Common myeloid progenitor, CD34-positive (primary cell): ENCODE results near the gene PAN3.
A peak's percentile ranks its signal among the peaks of the same experiment; 100 is the strongest.

ENCODE experiments used
- CTCF ChIA-PET: fragments of 350-600 bp; sonication (Branson Sonifier 250); formaldehyde crosslinking; loops from one replicate; lab custom pipeline; 2021; ENCODE audit warnings: antibody characterized with exemption; lab: Charles Lee
- POLR2A ChIA-PET: fragments of 350-600 bp; sonication (Branson Sonifier 250); formaldehyde crosslinking; loops from one replicate; lab custom pipeline; 2021; ENCODE audit warnings: antibody characterized with exemption; lab: Charles Lee
- DNase-seq, 3 donors: peaks; one replicate each; pipeline versions ENCODE4 v3.0.0 to v3.0.0-alpha.2; 2013
- H3K27ac ChIP-seq, 2 experiments: 1 replicate in 1 of 2; 2 replicates in 1 of 2; pipeline ENCODE4 v1.7.0; 2013; ENCODE audit warnings: inconsistent platforms in 2 of 2, low read length in 2 of 2, mild to moderate bottlenecking in 2 of 2, low read depth in 1 of 2, moderate library complexity in 1 of 2; ENCODE audit not compliant: severe bottlenecking in 2 of 2, insufficient read depth in 1 of 2, poor library complexity in 1 of 2
- H3K27me3 ChIP-seq, 5 experiments: replicated peaks in 2 of 5; 1 replicate in 3 of 5; 2 replicates in 2 of 5; pipeline versions ENCODE4 v1.6.1 to v1.7.0; 2013; ENCODE audit warnings: low read length in 4 of 5, mild to moderate bottlenecking in 2 of 5, moderate library complexity in 2 of 5, inconsistent platforms in 1 of 5; ENCODE audit not compliant: insufficient read depth in 5 of 5, control insufficient read depth in 4 of 5
- H3K36me3 ChIP-seq, 4 experiments: 1 replicate in 2 of 4; 2 replicates in 2 of 4; pipeline versions ENCODE4 v1.6.1 to v1.7.0; 2013; ENCODE audit warnings: low read length in 3 of 4, control low read depth in 1 of 4, mild to moderate bottlenecking in 1 of 4; ENCODE audit not compliant: control insufficient read depth in 4 of 4, insufficient read depth in 4 of 4
- H3K4me1 ChIP-seq, 4 experiments: 1 replicate in 3 of 4; 2 replicates in 1 of 4; pipeline versions ENCODE4 v1.6.1 to v1.7.1; 2013; ENCODE audit warnings: low read length in 3 of 4, mild to moderate bottlenecking in 3 of 4, control low read depth in 1 of 4, inconsistent platforms in 1 of 4, moderate library complexity in 1 of 4; ENCODE audit not compliant: control insufficient read depth in 4 of 4, insufficient read depth in 4 of 4; ENCODE audit errors: control extremely low read depth in 1 of 4
- H3K4me3 ChIP-seq, 7 experiments: 1 replicate in 4 of 7; 2 replicates in 3 of 7; pipeline versions ENCODE4 v1.5.1 to v1.7.0; 2013; ENCODE audit warnings: mild to moderate bottlenecking in 7 of 7, low read length in 6 of 7, moderate library complexity in 6 of 7, inconsistent platforms in 2 of 7, low read depth in 2 of 7, control low read depth in 1 of 7; ENCODE audit not compliant: insufficient read depth in 4 of 7, control insufficient read depth in 1 of 7; ENCODE audit errors: extremely low read depth in 1 of 7
- H3K9me3 ChIP-seq, 5 experiments: 1 replicate in 4 of 5; 2 replicates in 1 of 5; pipeline versions ENCODE4 v1.6.1 to v1.7.1; 2013; ENCODE audit warnings: low read length in 4 of 5, mild to moderate bottlenecking in 2 of 5, inconsistent platforms in 1 of 5, low read depth in 1 of 5, moderate library complexity in 1 of 5; ENCODE audit not compliant: control insufficient read depth in 4 of 5, insufficient read depth in 2 of 5; ENCODE audit errors: control extremely low read depth in 1 of 5
- WGBS: methylation state at CpG from one replicate; pipeline ENCODE4 v1.1.5; 2013; ENCODE audit not compliant: insufficient coverage; 5-methylcytosine and 5-hydroxymethylcytosine counted together

The PAN3 gene

DNA sequence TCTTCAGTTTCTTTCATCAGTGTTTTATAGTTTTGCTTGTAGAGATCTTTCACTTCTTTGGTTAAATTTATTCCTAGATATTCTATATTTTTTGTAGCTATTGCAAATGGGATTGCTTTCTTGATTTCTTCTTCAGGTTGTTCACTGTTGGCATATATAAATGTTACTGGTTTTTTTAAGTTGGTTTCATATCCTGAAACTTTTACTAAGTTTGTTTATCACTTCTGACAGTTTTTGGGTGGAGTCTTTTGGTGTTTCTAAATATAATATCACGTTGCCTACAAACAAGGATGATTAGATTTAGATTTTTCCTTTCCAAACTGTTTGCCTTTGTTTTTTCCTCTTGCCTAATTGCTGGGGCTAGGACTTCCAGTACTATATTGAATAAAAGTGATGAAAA lies 109.7 kb downstream of the PAN3 start:
- POLR2A ChIA-PET = no interaction called here
- no CpG with 5 or more reads among the region's 1 CpG for WGBS

DNA sequence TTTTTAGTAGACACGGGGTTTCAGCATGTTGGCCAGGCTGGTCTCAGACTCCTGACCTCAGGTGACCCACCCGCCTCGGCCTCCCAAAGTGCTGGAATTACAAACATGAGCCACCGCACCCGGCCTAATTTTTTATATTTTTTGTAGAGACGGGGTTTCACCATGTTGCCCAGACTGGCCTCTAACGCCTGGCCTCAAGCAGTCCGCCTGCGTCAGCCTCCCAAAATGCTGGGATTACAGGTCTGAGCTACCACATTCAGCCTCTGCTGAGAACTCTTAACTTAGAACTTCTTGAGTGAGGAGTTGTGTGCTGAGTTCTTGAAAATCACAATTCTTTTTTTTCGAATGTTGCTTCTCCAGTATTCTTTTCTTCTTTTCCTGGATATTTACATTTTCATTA lies 112.2 kb downstream of the PAN3 start:
- no peak for DNase-seq
- H3K27me3 ChIP-seq = no peaks in the 10 kb centered on the region
- CTCF ChIA-PET = interaction anchor here (0.6 to 1.1 kb wide), 3 partner anchors 13 to 30 kb away, joined by 3 to 4 read pairs (median 3); no protein-coding TSS in a partner anchor
- H3K9me3 ChIP-seq = no peaks in the 10 kb centered on the region
- POLR2A ChIA-PET = interaction anchor here (0.5 kb wide), 1 partner anchor 27 kb away, joined by 4 read pairs; no protein-coding TSS in a partner anchor
- no peak overlapping the region for H3K4me3 ChIP-seq
- peak overlapping the region in 1 of 2 experiments; percentile 67 for H3K27ac ChIP-seq
- peaks cover 0 to 34% (median 14%) of the 10 kb centered on the region in 4 experiments for H3K4me1 ChIP-seq
- 85% methylated on average over 9 of the region's 10 CpGs for WGBS
- peaks cover 0 to 18% (median 8%) of the 10 kb centered on the region in 4 experiments for H3K36me3 ChIP-seq

More for the DNA sequence above, 109.7 kb downstream of the PAN3 start:
- no peak for DNase-seq
- Histone ChIP-seq H3K36me3 (peaks cover 5 to 12% (median 9%) of the 10 kb centered on the region in 4 experiments), H3K4me1 (peaks cover 0 to 27% (median 16%) of the 10 kb centered on the region in 4 experiments), H3K9me3 (no peaks in the 10 kb centered on the region), H3K27me3 (no peaks in the 10 kb centered on the region), H3K27ac (peak overlapping the region in 1 of 2 experiments; percentile 54), H3K4me3 (peak overlapping the region in 1 of 7 experiments; percentile 1)
- CTCF ChIA-PET = interaction anchor here (1.0 kb wide), 1 partner anchor 13 kb away, joined by 4 read pairs; no protein-coding TSS in a partner anchor

DNA sequence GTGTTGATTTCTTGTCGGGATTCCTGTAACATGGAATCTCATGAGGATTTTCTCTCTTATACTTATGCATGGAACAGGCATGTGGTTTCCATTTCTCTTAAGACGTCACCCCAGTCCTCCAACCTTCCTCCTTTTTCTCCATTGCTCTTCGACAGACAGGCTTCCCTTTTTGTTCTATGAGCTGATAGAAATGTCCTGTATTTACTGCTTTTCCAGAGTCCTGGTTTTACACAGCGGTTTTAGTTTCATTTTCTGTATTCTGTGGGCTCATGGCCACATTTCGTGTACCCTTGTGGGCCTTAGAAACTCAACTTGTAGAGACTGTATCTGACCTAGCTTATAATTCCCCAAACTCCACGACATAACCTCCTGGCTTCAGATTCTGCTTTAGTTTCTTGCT lies 113.1 kb downstream of the PAN3 start:
- peaks cover 0 to 29% (median 9%) of the 10 kb centered on the region in 4 experiments for H3K4me1 ChIP-seq
- H3K9me3 ChIP-seq = no peaks in the 10 kb centered on the region
- peaks cover 3 to 24% (median 11%) of the 10 kb centered on the region in 4 experiments for H3K36me3 ChIP-seq
- 0% methylated on average over 2 of the region's 6 CpGs for WGBS
- ChIA-PET CTCF (interaction anchor here (0.8 to 1.4 kb wide), 2 partner anchors 9 to 13 kb away, joined by 3 to 5 read pairs; no protein-coding TSS in a partner anchor), POLR2A (no interaction called here)
- H3K27me3 ChIP-seq = no peaks in the 10 kb centered on the region
- DNase-seq = peak; percentile 54 to 74 (median 74)
- peak overlapping the region; percentile 16 to 67 for H3K27ac ChIP-seq
- peak overlapping the region in 4 of 7 experiments; percentile 9 to 65 (median 46) for H3K4me3 ChIP-seq

DNA sequence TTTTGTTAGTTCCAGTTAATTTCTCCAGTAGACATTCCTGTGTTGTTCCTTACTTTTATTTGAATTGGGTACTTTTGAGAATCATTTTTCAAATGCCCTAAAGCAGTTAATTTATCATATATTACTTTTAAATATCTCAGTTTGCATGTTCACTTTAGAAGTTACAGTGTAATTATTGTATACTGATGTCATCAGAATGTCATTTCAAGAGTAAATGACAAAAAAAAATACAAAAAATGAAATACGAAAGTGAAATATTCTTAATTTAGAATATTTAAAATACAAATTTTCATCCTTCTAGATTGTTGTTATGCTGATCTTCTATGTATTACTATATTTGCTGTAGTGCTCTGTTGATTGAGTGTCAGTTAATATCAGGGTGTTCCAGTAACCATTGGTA lies 114.2 kb downstream of the PAN3 start:
- no peak overlapping the region for H3K27ac ChIP-seq
- no peak for DNase-seq
- POLR2A ChIA-PET = no interaction called here
- no peak overlapping the region for H3K4me3 ChIP-seq
- H3K27me3 ChIP-seq = no peaks in the 10 kb centered on the region
- CTCF ChIA-PET = no interaction called here
- H3K9me3 ChIP-seq = no peaks in the 10 kb centered on the region
- peaks cover 5 to 37% (median 11%) of the 10 kb centered on the region in 4 experiments for H3K4me1 ChIP-seq
- no CpG with 5 or more reads among the region's 1 CpG for WGBS
- peaks cover 6 to 32% (median 17%) of the 10 kb centered on the region in 4 experiments for H3K36me3 ChIP-seq

DNA sequence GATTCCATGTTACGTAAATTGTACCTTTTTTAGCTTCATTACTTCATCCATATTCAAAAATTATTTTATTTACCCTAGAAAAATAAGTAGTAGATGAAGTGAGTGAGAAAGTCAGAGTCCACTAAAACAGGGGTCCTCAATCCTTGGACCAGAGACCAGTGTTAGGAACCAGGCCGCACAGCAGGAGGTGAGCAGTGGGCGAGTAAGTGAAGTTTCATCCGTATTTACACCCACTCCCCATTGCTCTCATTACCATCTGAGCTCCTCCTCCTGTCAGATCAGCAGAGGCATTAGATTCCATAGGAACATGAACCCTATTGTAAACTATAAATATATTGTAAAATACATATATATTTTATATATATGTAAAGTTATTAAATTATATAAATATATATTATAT lies 119.0 kb downstream of the PAN3 start:
- CTCF ChIA-PET = interaction anchor here (2.7 kb wide), 1 partner anchor 19 kb away, joined by 11 read pairs; no protein-coding TSS in a partner anchor
- POLR2A ChIA-PET = no interaction called here

DNA sequence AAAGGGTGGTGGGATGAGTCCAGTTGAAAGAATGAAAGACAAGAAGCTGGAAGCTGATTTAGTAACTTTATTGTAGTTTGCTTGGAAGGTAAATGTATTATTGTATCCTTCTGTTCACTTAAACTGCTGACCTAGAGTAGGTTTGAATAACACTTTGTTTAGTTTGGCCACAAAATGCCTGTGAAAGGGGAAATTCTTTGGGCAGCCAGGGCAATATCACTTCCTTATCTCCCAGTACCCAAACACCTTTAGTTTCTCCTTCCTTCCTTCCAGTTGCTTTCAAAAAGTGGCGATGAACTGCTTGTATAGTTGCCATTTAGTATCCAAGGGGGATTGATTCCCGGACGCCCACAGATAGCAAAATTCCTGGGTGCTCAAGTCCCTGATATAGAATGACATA lies 120.1 kb downstream of the PAN3 start:
- peak; percentile 36 to 80 (median 70) for DNase-seq
- Histone ChIP-seq H3K4me1 (peaks cover 5 to 34% (median 13%) of the 10 kb centered on the region in 4 experiments), H3K36me3 (peaks cover 10 to 45% (median 24%) of the 10 kb centered on the region in 4 experiments), H3K4me3 (peak overlapping the region in 3 of 7 experiments; percentile 25 to 45 (median 37)), H3K9me3 (no peaks in the 10 kb centered on the region), H3K27ac (peak overlapping the region; percentile 18 to 27), H3K27me3 (no peaks in the 10 kb centered on the region)
- CTCF ChIA-PET = interaction anchor here (0.6 kb wide), 1 partner anchor 48 kb away, joined by 3 read pairs; no protein-coding TSS in a partner anchor
- no CpG with 5 or more reads among the region's 3 CpGs for WGBS
- POLR2A ChIA-PET = interaction anchor here (0.5 kb wide), 1 partner anchor 10 kb away, joined by 4 read pairs; no protein-coding TSS in a partner anchor

More for the DNA sequence above, 119.0 kb downstream of the PAN3 start:
- no peak for DNase-seq
- H3K27me3 ChIP-seq = no peaks in the 10 kb centered on the region
- no peak overlapping the region for H3K4me3 ChIP-seq
- H3K9me3 ChIP-seq = no peaks in the 10 kb centered on the region
- peaks cover 5 to 34% (median 13%) of the 10 kb centered on the region in 4 experiments for H3K4me1 ChIP-seq
- H3K27ac ChIP-seq = no peak overlapping the region
- peaks cover 10 to 39% (median 21%) of the 10 kb centered on the region in 4 experiments for H3K36me3 ChIP-seq
- WGBS = no CpG with 5 or more reads among the region's 4 CpGs

DNA sequence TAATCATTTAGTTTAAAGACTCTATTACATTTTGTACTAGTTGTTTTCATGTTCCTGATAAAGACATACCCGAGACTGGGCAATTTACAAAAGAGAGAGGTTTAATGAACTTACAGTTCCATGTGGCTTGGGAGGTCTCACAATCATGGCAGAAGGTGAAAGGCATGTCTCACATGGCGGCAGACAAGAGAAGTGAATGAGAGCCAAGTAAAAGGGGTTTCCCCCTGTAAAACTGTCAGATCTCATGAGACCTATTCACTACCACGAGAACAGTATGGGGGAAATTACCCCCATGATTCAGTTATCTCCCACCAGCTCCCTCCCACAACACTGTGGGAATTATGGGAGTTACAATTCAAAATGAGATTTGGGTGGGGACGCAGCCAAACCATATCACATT lies 129.2 kb downstream of the PAN3 start:
- H3K4me1 ChIP-seq = peaks cover 14 to 44% (median 32%) of the 10 kb centered on the region in 4 experiments
- H3K9me3 ChIP-seq = peaks cover 0 to 9% (median 2%) of the 10 kb centered on the region in 5 experiments
- ChIA-PET POLR2A (no interaction called here), CTCF (interaction anchor here (1.1 to 1.6 kb wide), 2 partner anchors 26 to 38 kb away, joined by 3 read pairs; no protein-coding TSS in a partner anchor)
- H3K4me3 ChIP-seq = no peak overlapping the region
- H3K27ac ChIP-seq = no peak overlapping the region
- H3K27me3 ChIP-seq = no peaks in the 10 kb centered on the region
- H3K36me3 ChIP-seq = peaks cover 12 to 58% (median 22%) of the 10 kb centered on the region in 4 experiments
- 100% methylated on average over 1 of the region's 4 CpGs for WGBS
- peak in 2 of 3 donors; percentile 41 to 56 for DNase-seq
